Osteoblast (primary cell): ENCODE data around the gene PANK4. TPM values are rescaled to one million over a fixed set of nuclear protein-coding genes. Genes with fewer than 3 reads are reported as not detected.
A peak's percentile ranks its signal among the peaks of the same experiment; 100 is the strongest.
"Not testable (repeated sequence)": the region's sequence is repeated elsewhere in the genome, so short reads cannot be mapped to it uniquely, and the experiment has no call there.

Experiments
- DNase-seq: peaks from one replicate; pipeline ENCODE4 v3.0.0; 2011; ENCODE audit warnings: low spot score, mixed read lengths; ENCODE audit not compliant: insufficient read length; ENCODE audit errors: missing footprints
- H2AFZ ChIP-seq: 2 replicates; pipeline ENCODE4 v1.6.0; 2011; ENCODE audit warnings: mild to moderate bottlenecking, low read length
- H3K27ac ChIP-seq: 2 replicates; pipeline ENCODE4 v1.5.1; 2011; ENCODE audit warnings: mild to moderate bottlenecking, low read depth, low read length, moderate library complexity
- H3K27me3 ChIP-seq: 2 replicates; pipeline ENCODE4 v1.6.0; 2012; ENCODE audit warnings: mild to moderate bottlenecking, control low read depth, inconsistent platforms, low read length, moderate library complexity; ENCODE audit not compliant: insufficient read depth
- H3K36me3 ChIP-seq: 2 replicates; pipeline ENCODE4 v1.5.1; 2011; ENCODE audit warnings: mild to moderate bottlenecking, low read length, control low read depth, moderate library complexity; ENCODE audit not compliant: insufficient read depth
- H3K4me1 ChIP-seq: 2 replicates; pipeline ENCODE4 v1.5.1; 2011; ENCODE audit warnings: mild to moderate bottlenecking, low read length, control low read depth, moderate library complexity; ENCODE audit not compliant: insufficient read depth
- H3K4me2 ChIP-seq: 2 replicates; pipeline ENCODE4 v1.6.0; 2011; ENCODE audit warnings: mild to moderate bottlenecking, low read length; ENCODE audit not compliant: insufficient read depth
- H3K4me3 ChIP-seq: fragments of 200-600 bp; sonication (generic); 3 replicates; pipeline ENCODE4 v1.5.1; 2012; ENCODE audit warnings: mild to moderate bottlenecking, low read length, inconsistent platforms; ENCODE audit not compliant: insufficient read depth
- H3K79me2 ChIP-seq: 2 replicates; pipeline ENCODE4 v1.6.0; 2012; ENCODE audit warnings: mild to moderate bottlenecking, low read length, control low read depth, inconsistent platforms; ENCODE audit not compliant: insufficient read depth
- H3K9me3 ChIP-seq: 2 replicates; pipeline ENCODE4 v1.5.1; 2011; ENCODE audit warnings: low read depth, low read length, control low read depth
- H4K20me1 ChIP-seq: 2 replicates; pipeline ENCODE4 v1.6.0; 2012; ENCODE audit warnings: mild to moderate bottlenecking, low read length, control low read depth; ENCODE audit not compliant: insufficient read depth
- CTCF ChIP-seq: IDR thresholded peaks from 2 replicates; pipeline ENCODE4 v1.5.1; 2011; ENCODE audit warnings: mild to moderate bottlenecking, low read depth, low read length, moderate library complexity; ENCODE audit errors: extremely low read depth
- total RNA-seq: library from RNA; depleted of rRNA; stranded (reverse); fragments of >200 nt; gene quantifications from 2 replicates; pipeline ENCODE4 v1.2.3, GENCODE V29; 2012

The PANK4 gene
- total RNA-seq, 1 donor = 15.2 TPM

DNA sequence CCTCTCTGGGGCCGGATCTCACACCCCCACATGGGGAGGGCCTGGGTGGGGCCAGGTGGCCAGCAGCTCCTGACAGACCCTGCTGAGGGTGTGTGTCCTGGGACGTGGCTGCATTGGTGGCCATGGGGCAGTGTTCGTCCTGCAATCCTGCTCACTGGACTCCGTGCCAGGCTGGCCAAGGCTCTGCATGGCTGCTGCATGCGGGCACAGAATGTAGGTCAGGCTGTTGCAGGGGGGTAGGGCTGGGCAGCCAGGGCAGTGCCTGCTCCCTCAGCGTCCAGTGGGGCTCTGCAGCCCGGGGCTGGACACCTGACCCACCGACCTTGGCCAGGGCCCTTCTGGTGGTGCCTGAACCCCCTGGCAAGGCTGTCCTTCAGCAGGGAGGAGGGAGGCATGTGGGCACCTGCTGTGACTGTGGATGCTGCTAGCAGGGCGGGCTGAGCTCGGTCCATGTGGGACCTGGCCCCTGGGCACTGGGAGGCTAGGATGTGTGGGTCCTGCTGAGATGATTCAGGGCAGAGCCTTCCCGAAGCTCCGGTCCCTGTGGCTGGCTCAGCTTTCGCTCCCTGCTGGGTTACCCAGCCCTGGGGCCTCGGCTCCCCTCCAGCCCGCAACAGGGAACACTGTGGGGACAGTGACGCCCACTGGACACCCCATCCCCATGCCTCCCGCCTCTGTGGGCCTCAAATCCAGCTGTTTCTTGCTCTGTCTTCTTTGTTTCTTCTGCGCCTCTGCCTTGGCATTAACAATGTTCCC, 65.2 kb downstream of the PANK4 start:
- Histone ChIP-seq H3K4me1 (no peaks in the 10 kb centered on the region), H3K79me2 (no peaks in the 10 kb centered on the region), H3K36me3 (no peaks in the 10 kb centered on the region), H3K4me2 (no peak overlapping the region), H3K27me3 (peaks cover 28% of the 10 kb centered on the region), H4K20me1 (no peaks in the 10 kb centered on the region), H3K9me3 (no peaks in the 10 kb centered on the region), H3K27ac (no peak overlapping the region), H3K4me3 (no peak overlapping the region), H2AFZ (no peak overlapping the region)
- DNase-seq = no peak
- no peak for TF ChIP-seq CTCF

GRCh38 chr1:2460203-2460602, 66.2 kb downstream of the PANK4 start:
- no peak overlapping the region for H2AFZ ChIP-seq
- TF ChIP-seq CTCF = no peak
- H3K9me3 ChIP-seq = no peaks in the 10 kb centered on the region
- no peak for DNase-seq
- no peaks in the 10 kb centered on the region for H3K79me2 ChIP-seq
- H3K4me3 ChIP-seq = no peak overlapping the region
- H4K20me1 ChIP-seq = no peaks in the 10 kb centered on the region
- no peaks in the 10 kb centered on the region for H3K36me3 ChIP-seq
- no peak overlapping the region for H3K27ac ChIP-seq
- peaks cover 28% of the 10 kb centered on the region for H3K27me3 ChIP-seq
- no peaks in the 10 kb centered on the region for H3K4me1 ChIP-seq
- H3K4me2 ChIP-seq = no peak overlapping the region

DNA sequence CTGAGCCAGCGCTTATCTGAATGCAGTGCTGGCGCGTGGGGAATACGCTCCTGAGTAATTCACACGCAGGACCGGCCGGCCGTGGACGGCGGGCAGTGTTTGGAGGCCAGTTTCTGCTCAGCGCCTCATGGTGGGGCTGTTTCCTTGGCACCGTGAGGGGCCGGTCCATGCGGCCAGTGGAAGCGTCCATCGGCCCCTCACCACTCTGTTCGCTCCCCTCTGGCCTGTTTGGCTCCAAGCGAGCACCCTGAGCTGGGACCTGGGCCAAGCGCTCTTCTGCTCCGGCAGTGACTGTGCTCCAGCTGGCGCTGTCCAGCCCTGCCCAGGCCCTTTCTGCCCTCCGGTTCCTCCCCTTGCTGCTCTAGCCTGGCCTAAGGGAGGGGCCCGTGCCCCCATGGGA, 66.6 kb downstream of the PANK4 start:
- DNase-seq = peak; percentile 98
- Histone ChIP-seq H3K27me3 (peaks cover 25% of the 10 kb centered on the region), H3K79me2 (no peaks in the 10 kb centered on the region), H3K4me1 (no peaks in the 10 kb centered on the region), H3K27ac (no peak overlapping the region), H3K36me3 (no peaks in the 10 kb centered on the region), H3K9me3 (no peaks in the 10 kb centered on the region), H2AFZ (no peak overlapping the region), H4K20me1 (no peaks in the 10 kb centered on the region), H3K4me3 (no peak overlapping the region), H3K4me2 (no peak overlapping the region)
- peak; percentile 36 for TF ChIP-seq CTCF

- not testable (repeated sequence) for H3K9me3 ChIP-seq, H3K4me3 ChIP-seq, H3K4me1 ChIP-seq, H3K36me3 ChIP-seq, H3K79me2 ChIP-seq, H4K20me1 ChIP-seq, DNase-seq, H3K27ac ChIP-seq, H2AFZ ChIP-seq, H3K4me2 ChIP-seq
- peaks cover 21% of the 10 kb centered on the region for H3K27me3 ChIP-seq
These were observed 67.2 kb downstream of the PANK4 start for GRCh38 chr1:2459102-2459753.
